Activated CD4-positive, alpha-beta T cell treated with anti-CD3 and anti-CD28 coated beads, Interleukin-2, amount 10 ng/mL, durations not matched to agents 7 days and 5 days (primary cell): ENCODE measurements around the gene MUC20. TPM values are rescaled to one million over a fixed set of nuclear protein-coding genes. Genes with fewer than 3 reads are reported as not detected.
"Not testable (repeated sequence)": the region's sequence is repeated elsewhere in the genome, so short reads cannot be mapped to it uniquely, and the experiment has no call there.

Experiments
- CTCF ChIA-PET: fragments of 350-600 bp; sonication (Branson Sonifier 250); formaldehyde crosslinking; loops from one replicate; lab custom pipeline; 2021; ENCODE audit warnings: antibody characterized with exemption; lab: Charles Lee
- POLR2A ChIA-PET: fragments of 350-600 bp; sonication (Branson Sonifier 250); formaldehyde crosslinking; loops from one replicate; lab custom pipeline; 2021; ENCODE audit warnings: antibody characterized with exemption; lab: Charles Lee
- DNase-seq: peaks from one replicate; pipeline ENCODE4 v3.0.0-alpha.2; 2020
- H3K27ac Mint-ChIP-seq: one replicate; pipeline ENCODE4 v1.8.0; 2021; ENCODE audit warnings: mild to moderate bottlenecking, moderate library complexity, mixed read lengths
- H3K27me3 Mint-ChIP-seq: one replicate; pipeline ENCODE4 v1.8.0; 2021; ENCODE audit warnings: mixed read lengths
- H3K36me3 Mint-ChIP-seq: one replicate; pipeline ENCODE4 v1.8.0; 2021; ENCODE audit warnings: low read depth, mixed read lengths
- H3K4me1 Mint-ChIP-seq: one replicate; pipeline ENCODE4 v1.8.0; 2021; ENCODE audit warnings: mixed read lengths
- H3K4me3 Mint-ChIP-seq: one replicate; pipeline ENCODE4 v1.8.0; 2021; ENCODE audit warnings: mild to moderate bottlenecking, moderate library complexity, mixed read lengths
- H3K9me3 Mint-ChIP-seq: one replicate; pipeline ENCODE4 v1.8.0; 2021; ENCODE audit warnings: mixed read lengths
- total RNA-seq, 2 experiments: library from RNA; stranded (reverse); gene quantifications; one replicate each; pipeline ENCODE4 v1.2.3, GENCODE V29; 2021

The MUC20 gene
- total RNA-seq, 2 experiments from 2014 or later = 1.2 to 1.4 TPM

DNA sequence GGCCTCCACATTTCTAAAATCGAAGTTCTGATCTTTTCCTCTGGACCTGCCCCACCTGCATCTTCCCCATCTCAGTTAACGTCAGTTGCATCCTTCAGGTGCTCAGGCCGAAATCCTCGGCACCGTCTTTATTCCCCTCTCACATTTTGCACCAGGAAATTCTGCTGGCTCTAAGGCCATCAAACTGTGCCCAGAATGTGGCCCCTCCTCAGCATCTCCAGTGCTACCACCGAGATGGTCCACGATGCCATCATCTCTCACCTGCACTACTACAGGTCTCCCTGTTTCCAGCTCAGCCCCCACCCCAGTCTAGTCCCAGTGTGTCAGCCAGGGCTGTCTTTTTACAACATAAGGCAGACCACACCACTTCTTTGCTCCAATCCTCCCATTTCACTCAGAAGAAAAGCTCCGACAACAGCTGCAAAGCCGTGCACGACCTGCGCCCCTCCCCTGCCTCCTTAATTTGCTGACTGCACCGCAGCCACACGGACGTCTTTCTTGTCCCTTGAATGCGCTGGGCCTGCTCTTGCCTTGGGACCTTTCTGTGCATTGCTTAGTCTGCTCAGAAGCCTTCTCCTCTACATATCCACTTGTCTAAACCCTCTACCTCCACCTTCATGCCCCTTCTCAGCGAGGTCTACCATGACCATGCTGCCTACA lies 14.4 kb downstream of the MUC20 start:
- ChIA-PET POLR2A (no interaction called here), CTCF (no interaction called here)
- Mint-ChIP-seq H3K4me3 (no peak overlapping the region), H3K36me3 (no peaks in the 10 kb centered on the region), H3K9me3 (no peaks in the 10 kb centered on the region), H3K27ac (no peak overlapping the region), H3K4me1 (no peaks in the 10 kb centered on the region), H3K27me3 (no peaks in the 10 kb centered on the region)
- DNase-seq = no peak

GRCh38 chr3:195736866-195737490 lies 16.2 kb downstream of the MUC20 start:
- no peaks in the 10 kb centered on the region for H3K4me1 Mint-ChIP-seq
- H3K27me3 Mint-ChIP-seq = peaks cover 2% of the 10 kb centered on the region
- no peaks in the 10 kb centered on the region for H3K36me3 Mint-ChIP-seq
- DNase-seq = no peak
- ChIA-PET POLR2A (no interaction called here), CTCF (interaction anchor here (1.2 to 1.9 kb wide), 4 partner anchors 8 to 114 kb away, joined by 4 to 10 read pairs (median 4); no protein-coding TSS in a partner anchor)
- H3K4me3 Mint-ChIP-seq = no peak overlapping the region
- H3K27ac Mint-ChIP-seq = no peak overlapping the region
- H3K9me3 Mint-ChIP-seq = no peaks in the 10 kb centered on the region

DNA sequence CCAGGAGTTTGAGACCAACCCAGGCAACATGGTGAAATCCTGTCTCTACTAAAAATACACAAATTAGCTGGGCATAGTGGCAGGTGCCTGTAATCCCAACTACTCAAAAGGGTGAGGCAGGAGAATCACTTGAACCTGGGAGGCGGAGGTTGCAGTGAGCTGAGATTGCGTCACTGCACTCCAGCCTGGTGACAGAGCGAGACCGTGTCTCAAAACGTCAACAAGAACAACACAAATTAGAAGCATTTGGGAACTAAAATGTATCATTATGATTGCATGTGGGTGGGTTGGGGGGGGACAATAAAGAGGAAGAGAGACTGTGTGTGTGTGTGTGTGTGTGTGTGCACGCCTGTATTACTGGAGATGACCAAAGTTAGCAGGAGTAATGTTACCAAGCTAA lies 17.0 kb downstream of the MUC20 start:
- H3K4me3 Mint-ChIP-seq, H3K36me3 Mint-ChIP-seq, H3K4me1 Mint-ChIP-seq, H3K27ac Mint-ChIP-seq, POLR2A ChIA-PET, DNase-seq, H3K27me3 Mint-ChIP-seq, H3K9me3 Mint-ChIP-seq: not testable (repeated sequence)
- CTCF ChIA-PET = interaction anchor here (1.5 to 1.9 kb wide), 3 partner anchors 10 to 113 kb away, joined by 4 to 10 read pairs (median 5); no protein-coding TSS in a partner anchor

- ChIA-PET POLR2A (no interaction called here), CTCF (interaction anchor here (1.6 to 1.9 kb wide), 2 partner anchors 11 to 112 kb away, joined by 5 to 10 read pairs; no protein-coding TSS in a partner anchor)
- no peaks in the 10 kb centered on the region for H3K4me1 Mint-ChIP-seq
- H3K27ac Mint-ChIP-seq = no peak overlapping the region
- peaks cover 2% of the 10 kb centered on the region for H3K27me3 Mint-ChIP-seq
- no peak for DNase-seq
- no peak overlapping the region for H3K4me3 Mint-ChIP-seq
- no peaks in the 10 kb centered on the region for H3K36me3 Mint-ChIP-seq
- no peaks in the 10 kb centered on the region for H3K9me3 Mint-ChIP-seq
Observed at GRCh38 chr3:195738274-195739044, 17.7 kb downstream of the MUC20 start.

GRCh38 chr3:195739561-195740111 lies 18.9 kb downstream of the MUC20 start:
- POLR2A ChIA-PET = no interaction called here
- no peak overlapping the region for H3K27ac Mint-ChIP-seq
- CTCF ChIA-PET = interaction anchor here (1.2 kb wide), 1 partner anchor 111 kb away, joined by 4 read pairs; no protein-coding TSS in a partner anchor

GRCh38 chr3:195744437-195744836 lies 23.7 kb downstream of the MUC20 start:
- no peaks in the 10 kb centered on the region for H3K36me3 Mint-ChIP-seq
- no peak overlapping the region for H3K27ac Mint-ChIP-seq
- H3K4me1 Mint-ChIP-seq = peaks cover 9% of the 10 kb centered on the region
- H3K4me3 Mint-ChIP-seq = no peak overlapping the region
- ChIA-PET CTCF (interaction anchor here (0.8 to 1.6 kb wide), 2 partner anchors 8 to 33 kb away, joined by 3 to 4 read pairs; no protein-coding TSS in a partner anchor), POLR2A (no interaction called here)
- peaks cover 6% of the 10 kb centered on the region for H3K27me3 Mint-ChIP-seq
- no peaks in the 10 kb centered on the region for H3K9me3 Mint-ChIP-seq
- DNase-seq = no peak

More at GRCh38 chr3:195739561-195740111, 18.9 kb downstream of the MUC20 start:
- H3K27me3 Mint-ChIP-seq = peaks cover 4% of the 10 kb centered on the region
- H3K4me3 Mint-ChIP-seq = no peak overlapping the region
- no peaks in the 10 kb centered on the region for H3K36me3 Mint-ChIP-seq
- DNase-seq = no peak
- H3K4me1 Mint-ChIP-seq = no peaks in the 10 kb centered on the region
- no peaks in the 10 kb centered on the region for H3K9me3 Mint-ChIP-seq

DNA sequence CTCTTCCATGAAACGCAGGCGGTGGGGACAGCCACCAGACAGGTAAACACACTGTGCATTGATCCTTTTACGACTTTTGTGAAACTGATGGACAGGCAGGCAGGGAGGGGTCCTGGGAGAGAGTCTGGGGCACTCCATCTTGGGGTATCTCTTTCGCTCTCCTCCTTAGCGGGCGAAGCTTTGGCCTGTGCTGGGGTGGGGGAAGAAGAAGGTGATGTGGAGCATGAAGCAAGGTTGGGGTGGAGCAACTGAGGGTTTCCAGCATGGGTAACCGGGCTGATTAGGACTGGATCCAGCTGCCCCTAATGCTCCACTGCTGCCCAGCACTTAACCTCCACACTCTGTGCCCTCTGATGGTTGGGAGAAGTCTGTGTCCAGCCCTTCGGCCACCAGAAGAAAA lies 25.6 kb downstream of the MUC20 start:
- CTCF ChIA-PET = interaction anchor here (0.6 to 2.6 kb wide), 4 partner anchors 10 to 38 kb away, joined by 3 to 8 read pairs (median 4); no protein-coding TSS in a partner anchor
- no peaks in the 10 kb centered on the region for H3K36me3 Mint-ChIP-seq

DNA sequence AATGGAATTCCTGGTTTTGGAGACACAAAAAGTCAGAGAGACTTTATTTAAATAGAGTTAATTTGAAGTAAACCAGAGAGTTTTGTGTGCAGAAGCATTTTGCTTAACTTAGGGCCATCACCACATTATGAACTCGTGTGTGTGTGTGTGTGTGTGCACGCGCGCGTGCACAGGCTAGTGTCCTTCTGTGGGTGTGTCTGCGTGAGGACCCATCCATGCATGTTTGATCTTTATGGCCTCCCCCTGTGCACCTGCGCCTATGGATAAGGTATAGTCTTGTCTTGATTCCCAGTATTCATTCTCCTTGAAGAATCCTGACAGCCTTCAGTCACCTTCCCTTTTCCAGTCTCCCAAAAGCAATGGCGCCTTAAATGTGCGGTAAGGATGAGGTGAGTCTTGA lies 26.0 kb downstream of the MUC20 start:
- DNase-seq = no peak
- peaks cover 4% of the 10 kb centered on the region for H3K27me3 Mint-ChIP-seq
- H3K4me1 Mint-ChIP-seq = peaks cover 9% of the 10 kb centered on the region
- CTCF ChIA-PET = interaction anchor here (0.6 to 2.6 kb wide), 5 partner anchors 19 to 87 kb away, joined by 3 to 8 read pairs (median 3); no protein-coding TSS in a partner anchor
- H3K4me3 Mint-ChIP-seq = no peak overlapping the region
- no peaks in the 10 kb centered on the region for H3K9me3 Mint-ChIP-seq
- no peak overlapping the region for H3K27ac Mint-ChIP-seq
- no peaks in the 10 kb centered on the region for H3K36me3 Mint-ChIP-seq
- POLR2A ChIA-PET = no interaction called here

More for the DNA sequence above, 25.6 kb downstream of the MUC20 start:
- Mint-ChIP-seq H3K27ac (no peak overlapping the region), H3K9me3 (no peaks in the 10 kb centered on the region), H3K27me3 (peaks cover 6% of the 10 kb centered on the region), H3K4me1 (peaks cover 9% of the 10 kb centered on the region), H3K4me3 (no peak overlapping the region)
- DNase-seq = no peak
- POLR2A ChIA-PET = no interaction called here

DNA sequence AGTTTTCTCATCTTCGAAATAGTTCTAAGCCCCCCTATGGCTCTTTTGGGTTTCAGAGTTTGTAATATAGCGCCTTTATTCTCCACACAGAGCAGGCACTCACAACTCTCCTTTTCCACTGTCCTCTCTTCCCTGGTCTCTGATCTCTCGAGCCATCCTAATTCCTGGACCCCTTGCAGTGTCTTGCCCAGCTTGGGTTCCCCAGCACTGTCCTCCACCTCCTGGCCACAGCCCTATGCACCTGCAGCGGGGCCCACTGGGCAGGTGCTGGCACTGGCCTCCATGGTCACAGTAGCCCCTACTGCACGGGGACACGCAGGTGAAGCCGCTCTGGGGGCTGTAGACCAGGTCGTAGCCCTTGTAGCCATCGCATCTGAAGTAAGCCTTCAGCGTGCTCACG lies 27.9 kb downstream of the MUC20 start:
- POLR2A ChIA-PET = no interaction called here
- Mint-ChIP-seq H3K27ac (no peak overlapping the region), H3K36me3 (no peaks in the 10 kb centered on the region), H3K4me3 (no peak overlapping the region), H3K27me3 (peaks cover 4% of the 10 kb centered on the region), H3K9me3 (no peaks in the 10 kb centered on the region), H3K4me1 (peaks cover 11% of the 10 kb centered on the region)
- DNase-seq = no peak
- CTCF ChIA-PET = interaction anchor here (0.7 to 1.6 kb wide), 4 partner anchors 18 to 272 kb away, joined by 3 read pairs; no protein-coding TSS in a partner anchor

- DNase-seq, POLR2A ChIA-PET, H3K36me3 Mint-ChIP-seq, H3K27me3 Mint-ChIP-seq, H3K4me3 Mint-ChIP-seq, H3K9me3 Mint-ChIP-seq, H3K27ac Mint-ChIP-seq: not testable (repeated sequence)
- peaks cover 11% of the 10 kb centered on the region for H3K4me1 Mint-ChIP-seq
- CTCF ChIA-PET = interaction anchor here (0.7 to 1.6 kb wide), 3 partner anchors 18 to 166 kb away, joined by 3 read pairs; no protein-coding TSS in a partner anchor
Observed at GRCh38 chr3:195749101-195749500, 28.3 kb downstream of the MUC20 start.

DNA sequence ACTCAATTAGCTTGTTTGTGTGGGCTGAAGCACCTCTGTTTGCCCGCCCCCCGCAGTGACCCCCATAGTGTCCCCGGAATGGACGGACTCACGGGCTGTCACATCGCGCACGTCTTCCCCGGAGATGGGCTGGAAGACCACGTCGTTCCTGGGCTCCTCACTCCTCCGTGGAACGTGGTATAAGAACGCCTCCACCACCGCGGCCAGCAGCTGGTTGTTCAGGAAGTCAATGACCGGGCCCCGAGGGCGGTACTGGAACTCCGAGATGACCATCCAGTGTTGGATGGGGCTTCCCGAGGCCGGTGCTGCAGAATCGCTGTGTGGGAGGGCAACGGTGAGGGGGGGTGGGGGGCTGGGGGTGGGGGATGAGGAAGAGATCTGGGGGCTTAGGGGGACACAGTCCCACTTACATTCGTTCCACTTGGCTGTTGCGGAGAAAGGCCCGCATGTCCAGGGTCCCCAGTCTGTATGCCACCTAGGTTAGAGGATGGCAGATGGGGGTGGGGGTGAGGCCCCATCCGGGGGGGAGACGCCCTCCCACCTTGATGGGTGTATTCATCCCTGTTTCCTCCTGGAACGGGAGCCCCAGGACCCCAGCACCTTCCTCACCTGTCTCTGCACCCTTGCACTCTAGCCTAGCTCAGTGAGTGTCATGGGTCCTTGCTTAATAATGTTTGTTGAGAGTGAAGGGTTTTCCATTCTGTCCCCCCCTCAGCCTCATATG lies 30.2 kb downstream of the MUC20 start:
- H3K4me3 Mint-ChIP-seq = no peak overlapping the region
- CTCF ChIA-PET = no interaction called here
- no peaks in the 10 kb centered on the region for H3K27me3 Mint-ChIP-seq
- no peak for DNase-seq
- no peaks in the 10 kb centered on the region for H3K36me3 Mint-ChIP-seq
- POLR2A ChIA-PET = no interaction called here
- peaks cover 15% of the 10 kb centered on the region for H3K4me1 Mint-ChIP-seq
- H3K27ac Mint-ChIP-seq = no peak overlapping the region
- H3K9me3 Mint-ChIP-seq = no peaks in the 10 kb centered on the region

GRCh38 chr3:195751560-195751959 lies 30.8 kb downstream of the MUC20 start:
- no peaks in the 10 kb centered on the region for H3K9me3 Mint-ChIP-seq
- no peak overlapping the region for H3K27ac Mint-ChIP-seq
- ChIA-PET CTCF (no interaction called here), POLR2A (no interaction called here)
- H3K27me3 Mint-ChIP-seq = no peaks in the 10 kb centered on the region
- no peaks in the 10 kb centered on the region for H3K36me3 Mint-ChIP-seq
- H3K4me1 Mint-ChIP-seq = peaks cover 20% of the 10 kb centered on the region
- DNase-seq = no peak
- H3K4me3 Mint-ChIP-seq = no peak overlapping the region
